ENCODE data around the gene CSTPP1.

- no peak for TF ChIP-seq CTCF (IDR thresholded peaks at IDR 0.05; ENCODE audit: insufficient read depth, low read length)
- TF ChIP-seq POLR2AphosphoS5 (IDR thresholded peaks at IDR 0.05; ENCODE audit: low read depth) = no peak
- TF ChIP-seq REST (IDR thresholded peaks at IDR 0.05; ENCODE audit: insufficient replicate concordance, low read depth) = no peak
Observed at GRCh38 chr11:46916286-46917108, 20.1 kb upstream of the CSTPP1 start.

Data from HL-60 (cell line).